Brain microvascular endothelial cell (primary cell): ENCODE results near the gene MYL6B.
"Not testable (repeated sequence)": the region's sequence is repeated elsewhere in the genome, so short reads cannot be mapped to it uniquely, and the experiment has no call there.

ENCODE experiments used
- DNase-seq: peaks from one replicate; pipeline ENCODE4 v3.0.0-alpha.2; 2020
- H3K27ac ChIP-seq: fragments of 250-450 bp; sonication (Bioruptor Pico); 2 replicates; pipeline ENCODE4 v1.5.1; 2020; ENCODE audit warnings: mild to moderate bottlenecking, moderate library complexity
- H3K27me3 ChIP-seq: fragments of 250-450 bp; sonication (Bioruptor Pico); replicated peaks from 2 replicates; pipeline ENCODE4 v1.5.1; 2020; ENCODE audit warnings: mild to moderate bottlenecking
- H3K36me3 ChIP-seq: fragments of 250-450 bp; sonication (Bioruptor Pico); replicated peaks from 2 replicates; pipeline ENCODE4 v1.5.1; 2020; ENCODE audit warnings: mild to moderate bottlenecking
- H3K4me3 ChIP-seq: 2 replicates; pipeline ENCODE4 v1.5.1; 2011; ENCODE audit warnings: low read depth, mild to moderate bottlenecking, control low read depth, low read length, moderate library complexity
- CTCF ChIP-seq: IDR thresholded peaks from 2 replicates; pipeline ENCODE4 v1.5.1; 2011; ENCODE audit warnings: low read depth, mild to moderate bottlenecking, moderate library complexity, low read length, control low read depth, inconsistent platforms; ENCODE audit errors: missing control alignments
- in situ Hi-C: cut with HindIII; loops from 2 replicates; pipeline ENCODE4 v1.10.0; 2017; ENCODE audit warnings: low sequenced_read_pairs, low pct_ligation_motif_present

The MYL6B gene

GRCh38 chr12:56152756-56153677 is 630 bp downstream of the MYL6B start:
- no peak for DNase-seq

GRCh38 chr12:56153678-56154065 is 1.3 kb downstream of the MYL6B start:
- H3K4me3 ChIP-seq, result no peak overlapping the region
- H3K27ac ChIP-seq, result no peak overlapping the region
- DNase-seq, result no peak
- no peak for TF ChIP-seq CTCF
- H3K27me3 ChIP-seq, result no peaks in the 10 kb centered on the region
- in situ Hi-C loops, result no loop called here
- no peaks in the 10 kb centered on the region for H3K36me3 ChIP-seq

More at GRCh38 chr12:56152756-56153677, 630 bp downstream of the MYL6B start:
- peak overlapping the region; percentile 5 for H3K27ac ChIP-seq
- H3K27me3 ChIP-seq, result no peaks in the 10 kb centered on the region
- peak overlapping the region; percentile 74 for H3K4me3 ChIP-seq
- no peaks in the 10 kb centered on the region for H3K36me3 ChIP-seq
- in situ Hi-C loops, result no loop called here
- TF ChIP-seq CTCF, result no peak

GRCh38 chr12:56154246-56154771 is 1.9 kb downstream of the MYL6B start:
- Histone ChIP-seq H3K36me3 (peaks cover 5% of the 10 kb centered on the region), H3K27ac (no peak overlapping the region), H3K27me3 (no peaks in the 10 kb centered on the region), H3K4me3 (no peak overlapping the region)
- DNase-seq, result no peak
- in situ Hi-C loops, result no loop called here
- no peak for TF ChIP-seq CTCF

- Histone ChIP-seq H3K27me3 (no peaks in the 10 kb centered on the region), H3K36me3 (peaks cover 10% of the 10 kb centered on the region), H3K27ac (no peak overlapping the region), H3K4me3 (no peak overlapping the region)
- in situ Hi-C loops, result no loop called here
- no peak for TF ChIP-seq CTCF
- no peak for DNase-seq
These were observed 2.4 kb downstream of the MYL6B start for GRCh38 chr12:56154818-56155217.

- DNase-seq, result no peak
- Histone ChIP-seq H3K36me3 (peaks cover 15% of the 10 kb centered on the region), H3K27ac (no peak overlapping the region), H3K4me3 (no peak overlapping the region), H3K27me3 (no peaks in the 10 kb centered on the region)
- no peak for TF ChIP-seq CTCF
- in situ Hi-C loops, result no loop called here
These were observed 3.0 kb downstream of the MYL6B start for GRCh38 chr12:56155256-56155845.

GRCh38 chr12:56156464-56157200 is 4.2 kb downstream of the MYL6B start:
- H3K27me3 ChIP-seq, DNase-seq, in situ Hi-C loops: not testable (repeated sequence)
- peaks cover 28% of the 10 kb centered on the region for H3K36me3 ChIP-seq
- H3K4me3 ChIP-seq, result peak overlapping the region; percentile 99
- peak overlapping the region; percentile 22 for H3K27ac ChIP-seq
